ENCODE results near the gene WDFY4. TPM values are rescaled to one million over a fixed set of nuclear protein-coding genes. Genes with fewer than 3 reads are reported as not detected.

WDFY4 gene
- total and polyA plus RNA-seq, 2 of the 4 experiments (the other 2 are of a cell fraction): not detected

- BruUV-seq (replicated peaks): no TSS peak
- ChIA-PET CTCF (no interaction called here), POLR2A (ENCODE audit: unreplicated experiment) (no interaction called here)
- Histone ChIP-seq H2BK5ac (ENCODE audit: low read depth, low read length, poor library complexity, severe bottlenecking) (no peak overlapping the region), H2AK9ac (replicated peaks; ENCODE audit: low read depth, low read length, poor library complexity) (no peak overlapping the region), H2BK120ac (ENCODE audit: low read depth, low read length) (no peak overlapping the region), H3K4me1 (ENCODE audit: control insufficient read depth, insufficient read depth, low read length) (no peaks in the 10 kb centered on the region), H4K5ac (ENCODE audit: low read depth, low read length) (no peak overlapping the region), H3K56ac (ENCODE audit: extremely low read depth, insufficient read depth, low read length) (no peak overlapping the region), H3K18ac (ENCODE audit: low read depth, low read length) (no peak overlapping the region), H4K20me1 (ENCODE audit: insufficient read depth, low read length) (no peaks in the 10 kb centered on the region), H3K4ac (ENCODE audit: low read depth, low read length) (no peak overlapping the region), H3K9me1 (ENCODE audit: insufficient read depth, low read length) (no peaks in the 10 kb centered on the region), H3K36me3 (ENCODE audit: control insufficient read depth, insufficient read depth, low read length) (no peaks in the 10 kb centered on the region), H3K14ac (replicated peaks; ENCODE audit: low read depth, low read length) (no peak overlapping the region), H3K4me3 (ENCODE audit: insufficient read depth, low read depth, low read length) (no peak overlapping the region), H3K27me3 (ENCODE audit: control insufficient read depth, insufficient read depth, low read length) (peaks cover 10% of the 10 kb centered on the region), H3K79me1 (ENCODE audit: low read depth in 1 of 2, low read length in 2 of 2) (no peaks in the 10 kb centered on the region), H3K9me3 (ENCODE audit: control insufficient read depth, insufficient read depth, low read length) (no peaks in the 10 kb centered on the region), H3K4me2 (ENCODE audit: low read depth, low read length) (no peak overlapping the region), H3K23ac (ENCODE audit: low read depth, low read length) (no peak overlapping the region), H2BK20ac (ENCODE audit: low read depth, low read length) (no peak overlapping the region), H4K8ac (ENCODE audit: low read depth in 2 of 2, low read length in 2 of 2) (no peak overlapping the region), H2AK5ac (ENCODE audit: low read depth, low read length) (no peak overlapping the region), H2AFZ (replicated peaks; ENCODE audit: low read length, poor library complexity) (no peak overlapping the region), H4K91ac (ENCODE audit: insufficient read depth, low read depth, low read length) (no peak overlapping the region), H2BK15ac (ENCODE audit: low read depth, low read length) (no peak overlapping the region), H3K27ac (ENCODE audit: insufficient read depth, low read length) (no peak overlapping the region), H3K9ac (ENCODE audit: low read depth, low read length) (no peak overlapping the region)
- in situ Hi-C loops (cut with MboI; ENCODE audit: low sequenced_read_pairs): no loop called here
- dilution Hi-C loops (cut with HindIII; ENCODE audit: low sequenced_read_pairs, unreplicated experiment): no loop called here
- intact Hi-C loops (cut with micrococcal nuclease): no loop called here
- DNase-seq (no peak), ATAC-seq (ENCODE audit: low read depth) (no peak)
- no peak for TF ChIP-seq CTCF (conservative IDR thresholded peaks at IDR 0.05; ENCODE audit: low read depth, low read length)
- TF ChIP-seq SMC3 (IDR thresholded peaks at IDR 0.05; ENCODE audit: low read depth, low read length): no peak
- no peak for TF ChIP-seq RCOR1 (IDR thresholded peaks at IDR 0.05; ENCODE audit: insufficient replicate concordance, low read length)
- TF ChIP-seq, protein P1, sequence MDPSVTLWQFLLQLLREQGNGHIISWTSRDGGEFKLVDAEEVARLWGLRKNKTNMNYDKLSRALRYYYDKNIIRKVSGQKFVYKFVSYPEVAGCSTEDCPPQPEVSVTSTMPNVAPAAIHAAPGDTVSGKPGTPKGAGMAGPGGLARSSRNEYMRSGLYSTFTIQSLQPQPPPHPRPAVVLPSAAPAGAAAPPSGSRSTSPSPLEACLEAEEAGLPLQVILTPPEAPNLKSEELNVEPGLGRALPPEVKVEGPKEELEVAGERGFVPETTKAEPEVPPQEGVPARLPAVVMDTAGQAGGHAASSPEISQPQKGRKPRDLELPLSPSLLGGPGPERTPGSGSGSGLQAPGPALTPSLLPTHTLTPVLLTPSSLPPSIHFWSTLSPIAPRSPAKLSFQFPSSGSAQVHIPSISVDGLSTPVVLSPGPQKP (IDR thresholded peaks at IDR 0.05; ENCODE audit: borderline replicate concordance, low read depth, low read length): no peak
- no CpG with 5 or more reads among the region's 2 CpGs for WGBS, 2 experiments (ENCODE audit: extremely low coverage in 2 of 2, insufficient read length in 1 of 2)
Observed at GRCh38 chr10:48836605-48837004, 151.9 kb downstream of the WDFY4 start.

All from IMR-90 (cell line).